Posterior vena cava (tissue), 2 donors: ENCODE measurements around the gene SLC22A14. TPM values are rescaled to one million over a fixed set of nuclear protein-coding genes. Genes with fewer than 3 reads are reported as not detected.

Experiments used
- DNase-seq: peaks from one replicate; pipeline ENCODE4 v3.0.0-alpha.2; 2020; ENCODE audit warnings: low spot score
- intact Hi-C, 2 donors: fragments of 100-400 bp; cut with DNase I; formaldehyde crosslinking; loops; one replicate each; pipeline versions ENCODE4 v1.14.1 to v1.14.2; 2022 to 2023
- total RNA-seq, 2 donors: library from RNA; stranded (reverse); fragmentation: NEBNext Ultra II Directional; extraction: Animal tissue kit (Norgen Biotek cat#: 25700); gene quantifications; one replicate each; pipeline ENCODE4 v1.2.1, GENCODE V29; 2021
- donor health status: DM: yes; HTN: yes; CAD: no.
- donor health status: DM: yes; HTN: yes; CAD: no.

The SLC22A14 gene
- total RNA-seq, 2 donors from 2014 or later = 0.38 TPM; not detected in 1

GRCh38 chr3:38364721-38365400 lies 82.8 kb downstream of the SLC22A14 start:
- DNase-seq = no peak
- intact Hi-C loops = no loop called here

GRCh38 chr3:38365469-38366062 lies 83.5 kb downstream of the SLC22A14 start:
- intact Hi-C loops = loop anchor here in 1 of 2 donors (2.0 kb wide), 1 partner anchor 75 kb away; no protein-coding TSS in a partner anchor
- DNase-seq = no peak

DNA sequence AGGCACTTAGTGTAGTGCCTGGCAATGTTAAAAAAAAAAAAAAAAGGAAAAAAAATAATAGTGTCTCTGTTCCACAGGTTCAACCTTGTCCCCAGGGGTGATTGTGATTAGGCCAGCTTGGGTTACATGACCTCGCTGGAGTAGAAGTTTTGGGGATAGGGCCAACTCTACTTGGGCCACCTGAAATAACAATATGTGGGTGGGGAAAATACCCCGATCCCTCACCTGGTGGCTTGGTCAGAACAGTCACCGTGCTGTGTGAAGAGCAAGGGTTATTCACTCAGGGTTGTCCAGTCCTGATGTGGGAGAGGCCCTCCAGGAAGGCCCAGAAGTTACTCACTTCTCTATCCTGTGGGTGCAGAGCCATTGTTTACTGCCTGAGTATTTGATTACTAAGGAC lies 84.0 kb downstream of the SLC22A14 start:
- intact Hi-C loops = loop anchor here in 1 of 2 donors (2.0 kb wide), 1 partner anchor 75 kb away; no protein-coding TSS in a partner anchor
- no peak for DNase-seq

DNA sequence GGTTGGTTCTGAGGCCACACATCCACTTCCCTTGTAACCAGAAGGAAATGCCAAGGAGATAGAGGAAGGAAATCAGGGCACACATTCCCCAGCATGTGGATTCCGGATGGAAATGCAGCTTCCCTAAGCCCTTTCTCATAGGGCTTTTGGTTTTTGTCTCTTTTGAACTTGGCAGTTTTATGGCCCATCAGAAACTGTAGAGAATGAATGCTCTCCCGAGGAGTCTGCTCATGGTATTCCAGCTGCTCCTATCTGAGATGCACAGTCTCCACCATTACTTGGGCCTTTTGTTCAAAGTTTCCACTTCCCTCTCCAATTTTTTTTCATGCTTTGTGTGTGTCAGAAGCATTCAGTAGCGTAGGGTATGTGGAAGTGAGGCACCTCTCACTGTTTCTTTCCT lies 85.7 kb downstream of the SLC22A14 start:
- DNase-seq = no peak
- intact Hi-C loops = loop anchor here in 1 of 2 donors (2.0 kb wide), 1 partner anchor 77 kb away; no protein-coding TSS in a partner anchor

Other genes starting within 250 kb of the SLC22A14 start
- gene DLEC1, start 243.1 kb upstream of the SLC22A14 start, total RNA-seq = under 1 TPM; 0.14 to 0.51 TPM
- 10 to 100 TPM; 29.8 to 41.9 TPM for gene ACAA1, start 145.2 kb upstream of the SLC22A14 start, total RNA-seq
- 10 to 100 TPM; 24.7 to 26.3 TPM for gene MYD88, start 143.6 kb upstream of the SLC22A14 start, total RNA-seq
- gene OXSR1, start 116.8 kb upstream of the SLC22A14 start, total RNA-seq = 10 to 100 TPM; 30.4 to 52.3 TPM
- gene SLC22A13, start 16.5 kb upstream of the SLC22A14 start, total RNA-seq = under 1 TPM; 0.32 to 0.48 TPM
- 1 to 10 TPM; 4.5 to 6.3 TPM for gene XYLB, start 64.5 kb downstream of the SLC22A14 start, total RNA-seq
- 1 to 10 TPM; 2.7 to 2.8 TPM for gene ACVR2B, start 171.6 kb downstream of the SLC22A14 start, total RNA-seq
- 10 to 100 TPM; 12.3 to 14.7 TPM for gene EXOG, start 214.0 kb downstream of the SLC22A14 start, total RNA-seq